SK-N-MC (cell line): ENCODE data around the gene ZNF184.

ENCODE experiments used
- DNase-seq: peaks from one replicate; pipeline ENCODE4 v3.0.0-alpha.2; 2011; ENCODE audit warnings: low read depth, low spot score
- H3K27ac ChIP-seq: fragments of 200-600 bp; sonication (generic); 2 replicates; pipeline ENCODE4 v1.5.1; 2016; ENCODE audit warnings: mixed run types
- H3K36me3 ChIP-seq: fragments of 200-600 bp; sonication (generic); 2 replicates; pipeline ENCODE4 v1.6.1; 2017; ENCODE audit warnings: antibody characterized with exemption, low read length, mixed read lengths; ENCODE audit not compliant: insufficient read depth
- H3K4me3 ChIP-seq: fragments of 200-600 bp; sonication (generic); 2 replicates; pipeline ENCODE4 v1.5.1; 2016
- H3K9ac ChIP-seq: fragments of 200-600 bp; sonication (generic); 2 replicates; pipeline ENCODE4 v1.8.0; 2017; ENCODE audit warnings: mixed run types, mixed read lengths; ENCODE audit not compliant: insufficient read length
- H3K9me3 ChIP-seq: fragments of 200-600 bp; sonication (generic); 2 replicates; pipeline ENCODE4 v1.6.1; 2017; ENCODE audit warnings: low read depth, mild to moderate bottlenecking, antibody characterized with exemption, low read length, moderate library complexity, mixed read lengths
- EZH2 ChIP-seq: fragments of 200-600 bp; sonication (generic); IDR thresholded peaks from one replicate; pipeline ENCODE4 v1.6.1; 2017; ENCODE audit warnings: antibody characterized with exemption
- FOXP2 ChIP-seq: optimal IDR thresholded peaks from 2 replicates; pipeline ENCODE3; 2011; ENCODE audit warnings: mild to moderate bottlenecking, moderate library complexity; ENCODE audit not compliant: insufficient read depth; ENCODE audit errors: extremely low read length, control extremely low read depth
- POLR2AphosphoS5 ChIP-seq: IDR thresholded peaks from 2 replicates; pipeline ENCODE4 v1.6.1; 2012; ENCODE audit warnings: mild to moderate bottlenecking, low read depth, low read length, borderline replicate concordance

ZNF184 gene

GRCh38 chr6:27494987-27495385 lies 22.1 kb upstream of the ZNF184 start:
- peak overlapping the region; percentile 23; the same call in 1 of the 2 replicates for H3K27ac ChIP-seq
- peak overlapping the region; percentile 85 for H3K4me3 ChIP-seq
- no peaks in the 10 kb centered on the region for H3K9me3 ChIP-seq
- no peak for DNase-seq
- no peaks in the 10 kb centered on the region for H3K36me3 ChIP-seq
- TF ChIP-seq FOXP2 (no peak), POLR2AphosphoS5 (no peak), EZH2 (no peak)
- H3K9ac ChIP-seq: peak overlapping the region; percentile 78

DNA sequence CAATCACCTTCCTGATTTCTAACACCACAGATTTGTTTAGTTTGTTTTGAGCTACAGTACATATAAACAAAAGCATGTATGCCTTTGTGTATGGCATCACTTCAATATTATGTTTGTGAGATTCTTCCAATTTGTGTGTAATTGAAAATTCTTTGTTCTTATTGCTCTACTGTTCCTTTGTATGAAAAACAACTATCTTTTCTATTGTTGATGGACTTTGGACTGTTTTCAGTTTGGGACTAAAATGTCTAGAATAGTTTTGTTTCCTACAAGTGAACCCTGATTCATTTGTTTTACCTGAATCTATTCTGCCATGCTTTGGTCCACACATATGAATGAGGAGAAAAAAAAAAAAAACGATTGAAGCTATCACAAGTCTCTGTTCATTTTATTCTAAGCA lies 21.2 kb upstream of the ZNF184 start:
- Histone ChIP-seq H3K27ac (no peak overlapping the region), H3K4me3 (peak overlapping the region; percentile 85), H3K9me3 (no peaks in the 10 kb centered on the region), H3K36me3 (no peaks in the 10 kb centered on the region), H3K9ac (peak overlapping the region; percentile 78)
- no peak for DNase-seq
- TF ChIP-seq EZH2 (no peak), POLR2AphosphoS5 (no peak), FOXP2 (no peak)

GRCh38 chr6:27492631-27493190 lies 19.8 kb upstream of the ZNF184 start:
- Histone ChIP-seq H3K27ac (no peak overlapping the region), H3K36me3 (no peaks in the 10 kb centered on the region), H3K9me3 (no peaks in the 10 kb centered on the region), H3K4me3 (no peak overlapping the region), H3K9ac (no peak overlapping the region)
- no peak for DNase-seq
- TF ChIP-seq POLR2AphosphoS5 (no peak), FOXP2 (no peak), EZH2 (no peak)

DNA sequence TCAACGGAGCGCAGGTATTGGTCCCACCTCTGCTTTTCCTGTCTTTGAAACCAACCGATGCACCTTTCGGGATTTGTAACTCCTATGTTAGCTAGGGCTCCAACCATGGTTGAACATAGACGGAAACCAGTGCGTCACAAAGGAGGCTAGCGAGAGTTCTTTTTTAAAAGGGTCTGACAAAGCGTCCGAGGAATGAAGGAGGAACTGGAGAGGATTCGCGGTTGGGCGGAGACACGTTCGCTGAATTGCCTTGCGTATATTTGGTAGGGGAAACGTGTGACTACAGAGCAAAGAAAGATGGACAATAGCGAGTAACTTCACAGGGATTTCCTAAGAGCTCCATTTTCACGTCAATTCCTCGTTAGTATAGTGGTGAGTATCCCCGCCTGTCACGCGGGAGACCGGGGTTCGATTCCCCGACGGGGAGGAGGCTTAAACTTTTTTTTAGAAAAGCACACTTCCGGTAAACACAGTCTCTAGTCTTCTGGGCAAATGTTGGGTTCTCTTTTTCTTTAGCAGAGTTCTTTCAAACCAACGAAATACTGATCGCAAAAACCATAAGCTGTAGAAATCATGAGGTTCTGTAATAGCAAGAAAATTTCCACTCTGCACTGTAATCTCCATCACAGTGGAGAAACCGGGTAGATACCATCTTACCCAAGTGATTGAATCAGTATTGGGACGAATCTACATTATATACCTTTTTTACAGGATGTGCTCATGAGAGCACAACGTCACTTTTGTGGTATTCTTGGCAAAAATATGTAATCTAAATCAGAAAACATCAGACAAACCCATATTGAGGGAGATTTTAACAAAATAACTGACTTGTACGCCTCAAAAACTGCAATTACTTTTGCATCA lies 6.6 kb upstream of the ZNF184 start:
- peak; percentile 92 for DNase-seq
- peak overlapping the region; percentile 90 for H3K4me3 ChIP-seq
- no peaks in the 10 kb centered on the region for H3K36me3 ChIP-seq
- no peaks in the 10 kb centered on the region for H3K9me3 ChIP-seq
- H3K9ac ChIP-seq: peak overlapping the region; percentile 80
- no peak; the same call in 1 of the 2 replicates for TF ChIP-seq POLR2AphosphoS5
- no peak for TF ChIP-seq EZH2
- TF ChIP-seq FOXP2: no peak
- peak overlapping the region; percentile 85 for H3K27ac ChIP-seq

DNA sequence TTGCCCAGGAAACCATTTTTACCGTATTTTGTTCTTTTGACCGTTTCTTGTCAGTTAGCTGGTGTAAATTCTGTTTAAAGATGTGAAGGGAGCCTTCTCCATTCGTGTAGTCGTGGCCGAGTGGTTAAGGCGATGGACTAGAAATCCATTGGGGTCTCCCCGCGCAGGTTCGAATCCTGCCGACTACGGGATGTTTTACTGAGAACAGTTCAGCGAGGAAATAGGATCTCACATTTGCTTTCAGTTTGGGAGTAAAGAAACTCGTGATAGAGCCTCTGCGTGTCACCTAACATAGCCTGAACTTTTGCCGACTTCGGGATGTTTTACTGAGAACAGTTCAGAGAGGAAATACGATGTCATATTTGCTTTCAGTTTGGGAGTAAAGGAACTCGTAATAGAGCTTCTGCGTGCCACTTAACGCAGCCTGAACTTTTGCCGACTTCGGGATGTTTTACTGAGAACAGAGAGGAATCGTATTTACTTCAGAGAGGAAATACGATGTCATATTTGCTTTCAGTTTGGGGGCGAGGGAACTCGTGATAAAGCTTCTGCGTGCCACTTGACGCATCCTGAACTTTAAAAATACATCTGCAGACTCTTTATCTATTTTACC lies 5.9 kb upstream of the ZNF184 start:
- Histone ChIP-seq H3K4me3 (peak overlapping the region; percentile 90), H3K9me3 (no peaks in the 10 kb centered on the region), H3K9ac (peak overlapping the region; percentile 80), H3K36me3 (no peaks in the 10 kb centered on the region), H3K27ac (peak overlapping the region; percentile 85)
- DNase-seq: peak; percentile 82
- 0 out of 2 replicates have a peak, but pooled peaks have one; percentile 37 for TF ChIP-seq POLR2AphosphoS5
- TF ChIP-seq FOXP2: no peak
- TF ChIP-seq EZH2: no peak

- Histone ChIP-seq H3K4me3 (peak overlapping the region; percentile 90), H3K9me3 (no peaks in the 10 kb centered on the region), H3K9ac (peak overlapping the region; percentile 72), H3K27ac (0 out of 2 replicates have a peak overlapping the region, but pooled peaks have one; percentile 30), H3K36me3 (no peaks in the 10 kb centered on the region)
- TF ChIP-seq POLR2AphosphoS5: no peak
- TF ChIP-seq FOXP2: no peak
- TF ChIP-seq EZH2: no peak
- DNase-seq: no peak
These were observed 5.3 kb upstream of the ZNF184 start for GRCh38 chr6:27478141-27478705.

DNA sequence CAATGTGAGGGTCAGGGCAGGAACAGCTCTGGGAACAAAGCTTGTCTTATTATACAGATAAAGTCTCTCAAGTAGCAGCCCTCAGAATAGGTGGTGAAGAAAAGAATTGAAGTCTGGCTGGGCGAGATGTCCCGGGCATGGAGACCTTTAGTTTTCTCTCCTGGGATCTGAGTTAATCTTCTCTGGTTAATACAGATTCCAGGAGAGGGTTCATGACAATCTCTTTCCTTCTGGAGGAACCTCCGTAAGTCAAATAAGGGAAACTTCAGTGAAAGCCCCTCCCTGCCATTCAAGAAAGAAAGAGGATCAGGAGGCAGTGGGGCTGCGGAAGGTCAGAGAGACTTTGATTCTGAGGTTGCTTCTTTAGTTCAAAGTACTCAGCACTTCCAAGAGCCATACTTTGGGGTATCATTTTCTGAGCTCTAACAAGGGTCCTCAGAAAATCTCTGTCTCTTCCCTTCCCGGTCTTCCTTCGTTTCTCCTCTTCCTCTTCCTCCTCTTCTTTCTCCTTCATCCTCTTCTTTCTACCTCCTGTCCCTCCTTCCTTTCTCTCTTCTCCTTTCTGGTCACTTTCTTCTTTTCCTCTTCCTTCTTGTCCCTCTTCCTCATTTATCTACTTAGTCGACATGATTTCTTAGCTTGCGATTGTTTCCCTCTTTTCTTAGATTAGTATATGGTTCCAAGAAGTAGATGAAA lies 4.6 kb upstream of the ZNF184 start:
- Histone ChIP-seq H3K9me3 (no peaks in the 10 kb centered on the region), H3K9ac (peak overlapping the region; percentile 72), H3K27ac (no peak overlapping the region), H3K4me3 (peak overlapping the region; percentile 90), H3K36me3 (no peaks in the 10 kb centered on the region)
- DNase-seq: no peak
- TF ChIP-seq EZH2: no peak
- no peak for TF ChIP-seq POLR2AphosphoS5
- no peak for TF ChIP-seq FOXP2
